Gastroesophageal sphincter (tissue), 4 donors: ENCODE results near the gene IRX6. TPM values are rescaled to one million over a fixed set of nuclear protein-coding genes. Genes with fewer than 3 reads are reported as not detected.
A peak's percentile ranks its signal among the peaks of the same experiment; 100 is the strongest.

Experiments
- ATAC-seq: fragments of 150-250 bp; one replicate; pipeline ENCODE4 v1.9.1; 2016; ENCODE audit warnings: mild to moderate bottlenecking, moderate library complexity
- H3K27ac ChIP-seq, 4 donors: fragments of 200-600 bp; sonication (generic) in 3 of 4; 1 replicate in 3 of 4; 2 replicates in 1 of 4; pipeline ENCODE4 v1.5.1; 2016 to 2019
- H3K27me3 ChIP-seq: fragments of 200-600 bp; sonication (generic); one replicate; pipeline ENCODE4 v1.5.1; 2019
- H3K36me3 ChIP-seq, 2 donors: fragments of 200-600 bp; sonication (generic); one replicate each; pipeline ENCODE4 v1.5.1; 2019; ENCODE audit warnings: control low read depth in 1 of 2
- H3K4me1 ChIP-seq, 3 donors: fragments of 200-600 bp; sonication (generic); 1 replicate in 2 of 3; 2 replicates in 1 of 3; pipeline ENCODE4 v1.5.1; 2016 to 2019; ENCODE audit warnings: control low read depth in 2 of 3
- H3K4me3 ChIP-seq, 2 donors: fragments of 200-600 bp; sonication (generic); one replicate each; pipeline ENCODE4 v1.5.1; 2019; ENCODE audit warnings: mild to moderate bottlenecking in 1 of 2, moderate library complexity in 1 of 2
- H3K9me3 ChIP-seq, 3 donors: fragments of 200-600 bp; sonication (generic); one replicate each; pipeline ENCODE4 v1.5.1; 2017 to 2019; ENCODE audit warnings: control low read depth in 2 of 3
- EP300 ChIP-seq: sonication (generic); formaldehyde crosslinking; IDR thresholded peaks from one replicate; pipeline ENCODE4 v1.6.1; 2017; ENCODE audit warnings: antibody characterized with exemption, mild to moderate bottlenecking
- POLR2A ChIP-seq, 2 donors: fragments of 450-650 bp; IDR thresholded peaks; one replicate each; pipeline ENCODE4 v1.6.1; 2017; ENCODE audit warnings: antibody characterized with exemption in 2 of 2, mild to moderate bottlenecking in 2 of 2, moderate library complexity in 1 of 2
- POLR2AphosphoS5 ChIP-seq: sonication (generic); formaldehyde crosslinking; IDR thresholded peaks from one replicate; pipeline ENCODE4 v1.6.1; 2017; ENCODE audit warnings: antibody characterized with exemption
- WGBS, 2 donors: methylation state at CpG; one replicate each; pipeline ENCODE4 v1.1.5; 2018; ENCODE audit warnings: low coverage in 1 of 2; 5-methylcytosine and 5-hydroxymethylcytosine counted together
- total RNA-seq, 4 donors: library from RNA; depleted of rRNA; stranded (reverse); fragments of >200 nt; gene quantifications; one replicate each; pipeline ENCODE4 v1.1.0, GENCODE V29; 2016
- TF ChIP-seq, protein P1 (sequence below), 4 experiments: fragments of 200-600 bp in 2 of 4; fragments of 450-650 bp in 2 of 4; sonication (generic) in 1 of 4; IDR thresholded peaks; one replicate each; pipeline ENCODE4 v1.5.1; 2017 to 2019; ENCODE audit warnings: antibody characterized with exemption in 4 of 4, mild to moderate bottlenecking in 2 of 4, moderate library complexity in 2 of 4

IRX6 gene
- total RNA-seq, 4 donors from 2014 or later = 0.12 to 0.64 TPM; not detected in 2

DNA sequence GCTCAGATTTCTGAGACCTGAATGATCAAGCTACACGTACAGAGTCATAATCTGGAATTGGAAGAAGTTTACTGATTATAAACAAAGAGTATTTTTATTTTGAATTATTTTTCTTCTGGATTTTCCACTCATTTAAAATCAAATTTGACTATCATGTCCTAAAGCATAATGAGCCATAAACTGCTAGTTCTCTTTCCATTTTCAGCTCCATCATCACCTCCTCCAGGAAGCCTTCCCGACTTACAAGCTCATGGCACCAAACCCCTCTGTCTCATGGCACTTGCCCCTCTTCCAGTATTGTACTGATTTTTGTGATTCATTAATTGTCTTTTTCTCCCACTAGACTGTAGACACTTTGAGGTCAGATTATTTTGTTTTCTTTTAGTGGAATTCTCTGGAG lies 35.9 kb downstream of the IRX6 start:
- Histone ChIP-seq H3K9me3 (no peaks in the 10 kb centered on the region), H3K27me3 (peaks cover 5% of the 10 kb centered on the region), H3K36me3 (no peaks in the 10 kb centered on the region), H3K4me1 (no peaks in the 10 kb centered on the region), H3K27ac (no peak overlapping the region), H3K4me3 (no peak overlapping the region)
- ATAC-seq = no peak
- WGBS, 2 donors = 67 to 71% methylated on average over 2 of the region's 2 CpGs
- TF ChIP-seq POLR2A (IDR thresholded peaks at IDR 0.05) = no peak

- WGBS, 2 donors = 83 to 100% methylated on average over 1 to 4 of the region's 5 CpGs
- TF ChIP-seq, protein P1, sequence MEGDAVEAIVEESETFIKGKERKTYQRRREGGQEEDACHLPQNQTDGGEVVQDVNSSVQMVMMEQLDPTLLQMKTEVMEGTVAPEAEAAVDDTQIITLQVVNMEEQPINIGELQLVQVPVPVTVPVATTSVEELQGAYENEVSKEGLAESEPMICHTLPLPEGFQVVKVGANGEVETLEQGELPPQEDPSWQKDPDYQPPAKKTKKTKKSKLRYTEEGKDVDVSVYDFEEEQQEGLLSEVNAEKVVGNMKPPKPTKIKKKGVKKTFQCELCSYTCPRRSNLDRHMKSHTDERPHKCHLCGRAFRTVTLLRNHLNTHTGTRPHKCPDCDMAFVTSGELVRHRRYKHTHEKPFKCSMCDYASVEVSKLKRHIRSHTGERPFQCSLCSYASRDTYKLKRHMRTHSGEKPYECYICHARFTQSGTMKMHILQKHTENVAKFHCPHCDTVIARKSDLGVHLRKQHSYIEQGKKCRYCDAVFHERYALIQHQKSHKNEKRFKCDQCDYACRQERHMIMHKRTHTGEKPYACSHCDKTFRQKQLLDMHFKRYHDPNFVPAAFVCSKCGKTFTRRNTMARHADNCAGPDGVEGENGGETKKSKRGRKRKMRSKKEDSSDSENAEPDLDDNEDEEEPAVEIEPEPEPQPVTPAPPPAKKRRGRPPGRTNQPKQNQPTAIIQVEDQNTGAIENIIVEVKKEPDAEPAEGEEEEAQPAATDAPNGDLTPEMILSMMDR (IDR thresholded peaks at IDR 0.05) = no peak
- TF ChIP-seq POLR2AphosphoS5 = no peak
- TF ChIP-seq EP300 = no peak
- TF ChIP-seq POLR2A (IDR thresholded peaks at IDR 0.05) = no peak
Measured at GRCh38 chr16:55364811-55365210, 40.8 kb downstream of the IRX6 start.

GRCh38 chr16:55367301-55367811 lies 43.4 kb downstream of the IRX6 start:
- TF ChIP-seq, protein P1 (IDR thresholded peaks at IDR 0.05) = no peak
- no peak for TF ChIP-seq EP300
- no peak for TF ChIP-seq POLR2AphosphoS5
- no peak for TF ChIP-seq POLR2A (IDR thresholded peaks at IDR 0.05)
- Histone ChIP-seq H3K36me3 (no peaks in the 10 kb centered on the region), H3K9me3 (no peaks in the 10 kb centered on the region), H3K27ac (no peak overlapping the region), H3K27me3 (peaks cover 48% of the 10 kb centered on the region), H3K4me3 (no peak overlapping the region), H3K4me1 (peaks cover 0 to 35% (median 0%) of the 10 kb centered on the region in 3 donors)
- no peak for ATAC-seq
- 11 to 15% methylated on average over 3 to 4 of the region's 4 CpGs for WGBS, 2 donors

More at GRCh38 chr16:55364811-55365210, 40.8 kb downstream of the IRX6 start:
- Histone ChIP-seq H3K9me3 (no peaks in the 10 kb centered on the region), H3K4me3 (no peak overlapping the region), H3K4me1 (peaks cover 0 to 20% (median 0%) of the 10 kb centered on the region in 3 donors), H3K36me3 (no peaks in the 10 kb centered on the region), H3K27me3 (peaks cover 35% of the 10 kb centered on the region), H3K27ac (no peak overlapping the region)
- no peak for ATAC-seq

DNA sequence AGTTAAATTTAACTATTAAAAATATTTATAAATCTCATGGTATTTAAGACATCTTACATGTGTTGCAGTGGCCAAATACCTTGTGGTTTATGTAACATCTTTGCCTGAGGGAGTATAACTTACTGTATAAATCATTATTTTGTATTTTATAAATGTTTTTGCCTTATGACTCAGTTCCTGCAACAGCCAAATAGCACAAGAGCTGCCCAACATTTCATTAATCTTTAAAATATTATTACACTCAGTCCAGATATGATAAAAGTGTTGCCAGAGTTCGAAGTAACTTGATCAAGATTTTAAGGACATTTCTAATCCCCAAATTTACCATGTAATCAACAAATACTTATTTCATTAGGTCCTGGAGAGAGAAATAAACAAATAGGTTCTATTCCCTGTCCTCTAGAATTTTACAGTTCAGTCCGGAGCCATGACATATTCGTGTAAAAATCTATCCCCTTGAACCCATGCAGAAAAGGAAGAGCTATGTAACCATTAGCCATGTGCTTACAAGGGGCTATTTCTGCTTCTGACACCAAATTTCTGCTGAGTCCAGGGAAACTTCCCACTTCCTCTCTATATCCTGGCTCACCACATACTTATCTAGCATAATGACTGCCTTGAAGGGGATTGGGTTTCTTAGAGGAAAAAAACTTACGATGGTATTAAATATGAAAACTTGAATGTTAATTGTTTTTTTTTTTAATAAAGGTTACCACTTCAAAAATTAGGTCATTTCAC lies 44.0 kb downstream of the IRX6 start:
- Histone ChIP-seq H3K4me1 (peaks cover 0 to 35% (median 0%) of the 10 kb centered on the region in 3 donors), H3K4me3 (no peak overlapping the region)

DNA sequence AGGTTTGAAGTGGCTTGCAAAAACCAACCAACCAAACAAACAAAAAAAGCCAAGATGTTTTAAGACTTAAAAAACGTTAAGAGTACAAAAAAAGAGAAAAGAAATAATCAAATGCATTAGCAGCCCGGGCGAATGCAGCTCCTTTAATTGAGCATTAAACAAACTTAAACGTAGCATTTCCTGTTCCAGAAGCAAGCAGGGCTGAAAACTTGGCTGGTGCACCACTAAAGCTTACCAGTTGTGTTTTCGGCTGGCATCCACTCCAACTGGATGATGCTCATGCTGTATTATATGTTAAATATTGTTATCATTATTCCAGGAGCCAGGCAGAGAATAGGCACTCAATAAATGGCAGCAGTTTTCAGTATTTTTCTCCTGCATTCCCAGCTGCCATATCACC lies 45.1 kb downstream of the IRX6 start:
- Histone ChIP-seq H3K4me3 (no peak overlapping the region), H3K27me3 (peaks cover 48% of the 10 kb centered on the region), H3K36me3 (no peaks in the 10 kb centered on the region), H3K4me1 (peaks cover 0 to 35% (median 0%) of the 10 kb centered on the region in 3 donors), H3K27ac (no peak overlapping the region), H3K9me3 (no peaks in the 10 kb centered on the region)
- TF ChIP-seq EP300 (no peak), POLR2A (IDR thresholded peaks at IDR 0.05) (no peak)
- TF ChIP-seq, protein P1 (IDR thresholded peaks at IDR 0.05) = no peak
- no peak for ATAC-seq
- WGBS, 2 donors = 52 to 58% methylated on average over 5 of the region's 5 CpGs

More for the DNA sequence above, 44.0 kb downstream of the IRX6 start:
- Histone ChIP-seq H3K9me3 (no peaks in the 10 kb centered on the region), H3K27me3 (peaks cover 48% of the 10 kb centered on the region), H3K36me3 (no peaks in the 10 kb centered on the region), H3K27ac (no peak overlapping the region)
- ATAC-seq = peak; percentile 39
- TF ChIP-seq POLR2A (IDR thresholded peaks at IDR 0.05) (no peak), EP300 (no peak), POLR2AphosphoS5 (no peak)
- TF ChIP-seq, protein P1 (IDR thresholded peaks at IDR 0.05) = no peak
- WGBS, 2 donors = 27 to 32% methylated on average over 4 of the region's 4 CpGs
